ENCODE results near the gene ZBED5.
"Not testable (repeated sequence)": the region's sequence is repeated elsewhere in the genome, so short reads cannot be mapped to it uniquely, and the experiment has no call there.

ZBED5 gene

DNA sequence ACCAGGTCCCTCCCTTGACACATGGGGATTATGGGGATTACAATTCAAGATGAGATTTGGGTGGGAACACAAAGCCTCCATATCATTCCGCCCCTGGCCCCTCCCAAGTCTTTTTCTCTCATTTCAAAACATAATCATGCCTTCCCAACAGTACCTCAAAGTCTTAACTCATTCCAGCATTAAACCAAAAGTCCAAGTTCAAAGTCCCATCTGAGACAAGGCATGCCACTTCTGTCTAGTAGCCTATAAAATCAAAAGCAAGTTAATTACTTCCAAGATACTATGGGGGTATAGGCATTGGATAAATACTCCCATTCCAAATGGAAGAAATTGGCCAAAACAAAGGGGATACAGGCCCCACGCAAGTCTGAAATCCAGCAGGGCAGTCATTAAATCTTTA lies 29.5 kb downstream of the ZBED5 start:
- no peaks in the 10 kb centered on the region for H3K9me3 ChIP-seq (ENCODE audit: low read length)
- no peaks in the 10 kb centered on the region for H3K4me1 ChIP-seq (ENCODE audit: insufficient read depth, low read length)
- H3K9ac ChIP-seq (ENCODE audit: low read length) = no peak overlapping the region
- no peak overlapping the region for H3K27ac ChIP-seq (ENCODE audit: low read depth, low read length)
- no peaks in the 10 kb centered on the region for H3K27me3 ChIP-seq (ENCODE audit: control insufficient read depth in 1 of 2, insufficient read depth in 2 of 2, low read length in 2 of 2)
- no peaks in the 10 kb centered on the region for H3K36me3 ChIP-seq (ENCODE audit: insufficient read depth, low read length)
- no peak overlapping the region for H3K4me3 ChIP-seq (ENCODE audit: low read depth in 1 of 2, low read length in 2 of 2)

DNA sequence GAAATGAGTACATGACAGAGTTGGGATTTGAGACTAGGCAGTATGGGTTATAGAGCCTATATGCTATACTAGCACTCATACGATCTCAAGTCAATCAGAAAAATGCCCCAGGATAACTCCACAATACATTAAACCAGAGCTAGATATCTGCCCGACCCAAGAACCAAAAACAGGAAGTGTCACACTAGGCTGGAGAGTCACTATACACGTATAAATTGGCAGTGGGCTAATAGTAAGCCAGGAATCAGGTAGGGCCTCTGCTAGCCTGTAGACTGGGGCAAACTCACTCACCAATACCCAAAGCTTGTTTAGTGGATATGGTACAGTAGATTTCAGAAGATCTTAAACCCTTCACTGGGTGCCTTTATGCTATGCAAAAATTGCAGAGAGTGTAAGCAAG lies 33.0 kb downstream of the ZBED5 start:
- no peaks in the 10 kb centered on the region for H3K9me3 ChIP-seq (ENCODE audit: low read length)
- H3K27me3 ChIP-seq (ENCODE audit: control insufficient read depth in 1 of 2, insufficient read depth in 2 of 2, low read length in 2 of 2) = no peaks in the 10 kb centered on the region
- H3K27ac ChIP-seq (ENCODE audit: low read depth, low read length) = no peak overlapping the region
- H3K4me1 ChIP-seq (ENCODE audit: insufficient read depth, low read length) = no peaks in the 10 kb centered on the region
- no peak overlapping the region for H3K4me3 ChIP-seq (ENCODE audit: low read depth in 1 of 2, low read length in 2 of 2)
- no peaks in the 10 kb centered on the region for H3K36me3 ChIP-seq (ENCODE audit: insufficient read depth, low read length)
- H3K9ac ChIP-seq (ENCODE audit: low read length) = no peak overlapping the region

DNA sequence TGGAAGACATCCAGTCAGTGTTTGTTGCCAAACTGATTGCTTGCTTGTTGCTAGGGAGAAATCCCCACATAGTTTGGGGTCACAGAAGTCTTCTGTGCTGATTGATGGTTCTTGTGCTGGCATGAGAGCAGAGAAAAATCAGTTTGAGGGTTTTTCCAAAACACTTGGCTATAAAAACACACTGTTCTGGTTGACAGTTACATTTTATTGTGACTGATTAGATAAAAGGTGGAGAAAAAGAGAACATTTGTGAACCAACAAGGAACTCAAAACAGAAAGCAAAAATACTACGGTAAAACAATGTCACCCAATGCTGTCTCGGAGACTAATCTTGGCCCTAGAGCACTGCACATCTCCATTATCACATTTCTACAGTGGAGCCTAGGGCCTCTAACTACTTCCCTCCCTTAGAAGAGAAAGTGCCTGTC lies 34.7 kb downstream of the ZBED5 start:
- Histone ChIP-seq H3K27ac (ENCODE audit: low read depth, low read length) (no peak overlapping the region), H3K9me3 (ENCODE audit: low read length) (no peaks in the 10 kb centered on the region), H3K4me3 (ENCODE audit: low read depth in 1 of 2, low read length in 2 of 2) (no peak overlapping the region), H3K27me3 (ENCODE audit: control insufficient read depth in 1 of 2, insufficient read depth in 2 of 2, low read length in 2 of 2) (no peaks in the 10 kb centered on the region), H3K36me3 (ENCODE audit: insufficient read depth, low read length) (no peaks in the 10 kb centered on the region), H3K4me1 (ENCODE audit: insufficient read depth, low read length) (no peaks in the 10 kb centered on the region), H3K9ac (ENCODE audit: low read length) (no peak overlapping the region)

DNA sequence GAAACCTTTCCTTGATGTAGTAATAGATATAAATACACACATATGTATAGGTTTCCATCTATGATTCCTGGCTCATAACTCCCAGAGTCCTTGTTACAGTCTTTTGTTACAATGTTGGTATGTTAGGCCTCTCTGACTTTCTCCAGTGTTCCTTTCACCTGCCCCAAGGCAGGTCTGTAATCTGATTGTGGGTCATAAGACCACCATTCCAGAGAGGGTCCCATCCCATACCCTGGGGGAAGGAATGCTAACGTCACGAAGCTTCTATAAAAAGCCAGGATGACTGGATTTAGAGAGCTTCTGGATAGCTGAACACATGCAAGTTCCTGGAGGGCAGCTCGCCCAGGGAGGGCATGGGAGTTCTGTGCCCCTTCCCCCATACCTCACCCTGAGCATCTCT lies 35.4 kb downstream of the ZBED5 start:
- not testable (repeated sequence) for H3K9ac ChIP-seq (ENCODE audit: low read length); H3K27ac ChIP-seq (ENCODE audit: low read depth, low read length); H3K4me3 ChIP-seq (ENCODE audit: low read depth in 1 of 2, low read length in 2 of 2)

DNA sequence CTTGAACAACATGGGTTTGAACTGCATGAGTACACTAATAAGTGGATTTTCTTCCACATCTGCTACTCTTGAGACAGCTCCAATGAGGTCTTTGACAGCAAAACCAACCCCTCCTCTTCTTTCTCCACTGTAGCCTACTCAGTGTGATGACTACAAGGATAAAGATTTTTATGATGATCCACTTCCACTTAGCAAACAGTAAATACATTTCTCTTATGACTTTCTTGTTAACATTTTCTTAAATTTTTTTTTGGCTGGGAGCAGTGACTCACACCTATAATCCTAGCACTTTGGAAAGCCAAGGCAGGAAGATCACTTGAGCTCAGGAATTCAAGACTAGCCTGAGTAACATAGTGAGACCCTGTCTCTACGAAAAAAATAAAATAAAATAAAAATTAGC lies 39.3 kb downstream of the ZBED5 start:
- Histone ChIP-seq H3K4me1 (ENCODE audit: insufficient read depth, low read length) (no peaks in the 10 kb centered on the region), H3K9ac (ENCODE audit: low read length) (no peak overlapping the region), H3K9me3 (ENCODE audit: low read length) (no peaks in the 10 kb centered on the region), H3K27me3 (ENCODE audit: control insufficient read depth in 1 of 2, insufficient read depth in 2 of 2, low read length in 2 of 2) (no peaks in the 10 kb centered on the region), H3K36me3 (ENCODE audit: insufficient read depth, low read length) (no peaks in the 10 kb centered on the region), H3K27ac (ENCODE audit: low read depth, low read length) (no peak overlapping the region), H3K4me3 (ENCODE audit: low read depth in 1 of 2, low read length in 2 of 2) (no peak overlapping the region)

More for the DNA sequence above, 35.4 kb downstream of the ZBED5 start:
- not testable (repeated sequence) for H3K4me1 ChIP-seq (ENCODE audit: insufficient read depth, low read length); H3K9me3 ChIP-seq (ENCODE audit: low read length); H3K27me3 ChIP-seq (ENCODE audit: control insufficient read depth in 1 of 2, insufficient read depth in 2 of 2, low read length in 2 of 2); H3K36me3 ChIP-seq (ENCODE audit: insufficient read depth, low read length)

DNA sequence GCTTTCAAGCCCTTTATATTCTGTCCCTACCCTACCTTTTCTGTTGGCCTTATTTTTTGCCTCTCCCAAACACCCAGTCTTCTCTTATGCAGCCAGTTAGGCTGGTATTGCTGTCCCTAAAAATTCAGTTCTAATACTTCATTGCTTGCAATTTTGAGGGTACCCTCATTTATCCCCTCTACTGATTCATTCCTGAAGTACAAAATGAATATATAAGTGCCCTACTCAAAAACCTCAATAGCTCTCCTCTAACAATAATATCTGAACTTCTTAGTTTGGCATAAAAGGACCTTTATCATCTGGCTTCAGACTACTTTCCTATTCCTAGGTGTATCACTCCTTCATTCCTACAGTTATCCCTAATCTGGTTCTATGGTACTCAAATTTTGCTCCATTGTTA lies 43.9 kb downstream of the ZBED5 start:
- Histone ChIP-seq H3K27me3 (ENCODE audit: control insufficient read depth in 1 of 2, insufficient read depth in 2 of 2, low read length in 2 of 2) (no peaks in the 10 kb centered on the region), H3K4me1 (ENCODE audit: insufficient read depth, low read length) (peaks cover 5% of the 10 kb centered on the region), H3K9me3 (ENCODE audit: low read length) (no peaks in the 10 kb centered on the region), H3K36me3 (ENCODE audit: insufficient read depth, low read length) (no peaks in the 10 kb centered on the region), H3K4me3 (ENCODE audit: low read depth in 1 of 2, low read length in 2 of 2) (no peak overlapping the region), H3K27ac (ENCODE audit: low read depth, low read length) (no peak overlapping the region), H3K9ac (ENCODE audit: low read length) (no peak overlapping the region)

DNA sequence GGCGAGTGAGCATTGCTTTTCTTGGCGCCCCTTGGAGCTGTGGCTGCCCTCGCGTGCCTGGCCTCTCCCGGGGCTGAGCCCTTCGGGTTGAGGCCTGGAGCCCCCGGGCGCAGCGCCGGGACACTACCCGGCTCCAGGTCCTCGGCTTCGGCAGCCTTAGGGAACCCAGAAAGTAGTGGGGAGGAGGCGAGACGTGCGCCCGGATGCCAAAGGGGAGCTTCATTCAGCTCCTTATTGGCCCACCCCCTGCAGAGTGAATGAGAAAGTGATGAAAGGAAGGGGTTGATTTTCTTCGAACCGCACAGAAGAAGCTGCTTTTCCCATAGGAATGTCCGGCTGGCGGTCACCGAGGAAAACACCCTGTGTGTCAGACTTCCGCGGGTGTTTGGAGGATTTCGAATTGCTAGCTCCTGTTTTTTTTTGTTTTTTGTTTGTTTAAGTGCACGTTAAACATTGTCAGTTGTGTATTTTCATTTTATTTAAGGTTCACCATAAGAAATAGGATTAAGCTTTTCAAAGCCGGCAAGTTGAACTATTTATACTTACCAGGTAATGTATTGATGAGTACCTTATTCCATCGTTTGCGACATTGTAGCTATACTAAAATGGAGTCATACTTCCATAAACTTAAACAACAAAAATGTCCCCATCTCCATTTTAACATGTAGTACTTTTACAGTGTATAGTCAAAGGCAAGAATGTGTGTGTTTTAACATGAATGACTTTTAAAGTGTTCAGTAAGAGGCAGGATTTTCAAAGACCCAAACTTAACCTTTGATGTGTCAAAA lies 48.3 kb downstream of the ZBED5 start:
- Histone ChIP-seq H3K4me3 (ENCODE audit: low read depth in 1 of 2, low read length in 2 of 2) (peak overlapping the region; percentile 93), H3K9me3 (ENCODE audit: low read length) (no peaks in the 10 kb centered on the region), H3K9ac (ENCODE audit: low read length) (peak overlapping the region; percentile 63), H3K27me3 (ENCODE audit: control insufficient read depth in 1 of 2, insufficient read depth in 2 of 2, low read length in 2 of 2) (no peaks in the 10 kb centered on the region), H3K36me3 (ENCODE audit: insufficient read depth, low read length) (peaks cover 26% of the 10 kb centered on the region), H3K27ac (ENCODE audit: low read depth, low read length) (peak overlapping the region; percentile 100), H3K4me1 (ENCODE audit: insufficient read depth, low read length) (peaks cover 31% of the 10 kb centered on the region)

DNA sequence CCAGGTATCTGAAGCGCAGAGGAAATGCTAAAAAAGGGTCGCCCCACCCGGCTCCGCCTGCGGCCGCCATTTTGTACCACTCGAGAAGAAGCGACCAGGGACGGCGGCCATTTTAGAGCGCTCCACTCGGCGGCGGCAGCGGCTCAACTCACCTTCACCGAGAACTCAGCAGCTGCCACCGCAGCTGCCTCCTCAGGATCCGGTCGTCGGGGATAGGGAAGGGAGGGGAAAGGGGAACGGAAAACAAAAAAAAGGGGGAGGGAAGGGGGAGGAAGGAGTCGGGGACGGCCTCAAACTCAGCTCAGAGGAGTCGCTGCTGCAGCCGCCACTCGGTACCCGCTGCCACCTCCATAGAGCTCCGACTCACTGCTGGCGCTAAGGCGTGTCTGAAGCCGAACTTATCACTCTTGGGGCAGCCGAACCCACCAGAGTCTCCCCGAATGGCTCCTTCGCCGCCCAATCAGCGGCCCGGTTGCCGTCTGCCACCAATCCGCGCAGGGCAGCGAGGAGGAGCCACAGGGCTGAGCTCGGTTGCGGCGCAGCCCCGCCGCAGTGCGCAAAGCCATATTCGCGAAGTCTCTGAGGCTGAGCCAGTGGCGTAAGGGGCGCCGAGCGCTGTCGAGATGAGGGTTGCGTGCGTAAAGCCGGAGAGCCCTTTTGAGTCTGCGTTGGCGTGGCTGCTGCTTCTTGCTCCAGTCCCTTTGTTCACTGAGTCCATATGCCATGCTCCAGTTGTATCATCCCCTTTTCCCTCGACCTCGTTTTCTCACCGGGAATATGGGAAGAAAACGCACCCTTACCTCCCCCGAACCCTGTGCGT lies 49.1 kb downstream of the ZBED5 start, which contains the start of gene EIF4G2:
EIF4G2 (minus strand) TSS at position 374 of the 820 bp plus-strand sequence.
- Histone ChIP-seq H3K9ac (ENCODE audit: low read length) (peak within 1 kb of the TSS; percentile 63), H3K9me3 (ENCODE audit: low read length) (no peaks in the 10 kb centered on the region), H3K27me3 (ENCODE audit: control insufficient read depth in 1 of 2, insufficient read depth in 2 of 2, low read length in 2 of 2) (no peaks in the 10 kb centered on the region), H3K36me3 (ENCODE audit: insufficient read depth, low read length) (peaks cover 34% of the 10 kb centered on the region), H3K4me3 (ENCODE audit: low read depth in 1 of 2, low read length in 2 of 2) (peak within 1 kb of the TSS; percentile 93), H3K4me1 (ENCODE audit: insufficient read depth, low read length) (peaks cover 39% of the 10 kb centered on the region), H3K27ac (ENCODE audit: low read depth, low read length) (peak within 1 kb of the TSS; percentile 100)

DNA sequence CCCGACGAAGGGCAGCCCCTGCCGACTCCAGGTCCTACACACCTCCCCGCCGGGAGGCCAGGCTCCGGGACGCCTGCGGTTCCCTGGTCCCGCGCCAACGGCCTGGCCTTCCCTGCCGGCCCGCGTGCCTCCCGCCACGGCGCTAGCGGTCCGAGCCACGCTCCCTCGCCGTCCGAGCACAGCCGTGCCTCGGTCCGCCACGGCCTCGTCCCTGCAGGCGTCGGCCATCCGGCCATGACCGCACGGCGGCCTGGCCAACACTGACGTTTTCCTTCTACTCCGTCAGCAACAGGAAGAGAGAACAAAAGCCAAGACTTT lies 49.7 kb downstream of the ZBED5 start:
- peak overlapping the region; percentile 86 to 93 for H3K4me3 ChIP-seq (ENCODE audit: low read depth in 1 of 2, low read length in 2 of 2)
- H3K27ac ChIP-seq (ENCODE audit: low read depth, low read length) = peak overlapping the region; percentile 100
- H3K4me1 ChIP-seq (ENCODE audit: insufficient read depth, low read length) = peaks cover 45% of the 10 kb centered on the region
- H3K9me3 ChIP-seq (ENCODE audit: low read length) = no peaks in the 10 kb centered on the region
- no peaks in the 10 kb centered on the region for H3K27me3 ChIP-seq (ENCODE audit: control insufficient read depth in 1 of 2, insufficient read depth in 2 of 2, low read length in 2 of 2)
- H3K9ac ChIP-seq (ENCODE audit: low read length) = peak overlapping the region; percentile 63
- peaks cover 39% of the 10 kb centered on the region for H3K36me3 ChIP-seq (ENCODE audit: insufficient read depth, low read length)

DNA sequence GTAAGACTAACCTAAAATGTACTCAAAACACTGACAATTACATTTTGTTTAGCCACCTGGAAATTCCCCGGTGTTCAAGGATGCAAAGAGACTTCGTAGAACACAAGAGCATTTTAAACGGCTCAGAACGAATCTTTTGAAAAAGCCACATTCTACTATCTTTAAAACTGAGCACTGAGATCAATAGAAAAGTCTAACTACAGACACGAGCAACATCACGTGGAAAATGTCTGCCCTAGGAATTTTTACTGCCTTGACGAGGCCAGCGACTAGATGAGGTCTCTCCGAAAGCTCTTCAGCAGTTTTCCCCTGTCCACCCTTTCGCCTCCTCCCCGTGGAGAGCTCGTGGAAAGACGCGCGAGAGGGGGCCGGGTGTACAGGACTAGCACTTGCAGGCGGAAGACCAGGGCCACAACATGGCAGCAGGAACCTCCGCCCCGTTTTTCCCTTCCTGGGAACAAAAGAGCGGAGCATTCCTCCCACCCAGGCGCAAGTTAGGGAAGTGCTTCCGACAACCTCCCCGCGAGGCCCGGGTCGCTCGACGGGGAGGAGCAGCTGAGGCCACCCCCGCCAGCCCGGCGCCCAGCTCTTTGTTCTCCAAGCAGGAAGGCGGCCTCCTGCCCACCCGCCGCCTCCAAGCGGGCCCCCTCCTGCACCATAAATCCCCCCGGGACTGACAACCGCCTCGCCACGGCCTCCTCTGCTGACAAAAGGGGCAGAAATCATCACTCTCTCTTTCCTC lies 50.2 kb downstream of the ZBED5 start:
- no peaks in the 10 kb centered on the region for H3K27me3 ChIP-seq (ENCODE audit: control insufficient read depth in 1 of 2, insufficient read depth in 2 of 2, low read length in 2 of 2)
- peak overlapping the region; percentile 86 to 93 for H3K4me3 ChIP-seq (ENCODE audit: low read depth in 1 of 2, low read length in 2 of 2)
- H3K9ac ChIP-seq (ENCODE audit: low read length) = peak overlapping the region; percentile 63
- H3K36me3 ChIP-seq (ENCODE audit: insufficient read depth, low read length) = peaks cover 45% of the 10 kb centered on the region
- no peaks in the 10 kb centered on the region for H3K9me3 ChIP-seq (ENCODE audit: low read length)
- peak overlapping the region; percentile 100 for H3K27ac ChIP-seq (ENCODE audit: low read depth, low read length)
- H3K4me1 ChIP-seq (ENCODE audit: insufficient read depth, low read length) = peaks cover 48% of the 10 kb centered on the region

DNA sequence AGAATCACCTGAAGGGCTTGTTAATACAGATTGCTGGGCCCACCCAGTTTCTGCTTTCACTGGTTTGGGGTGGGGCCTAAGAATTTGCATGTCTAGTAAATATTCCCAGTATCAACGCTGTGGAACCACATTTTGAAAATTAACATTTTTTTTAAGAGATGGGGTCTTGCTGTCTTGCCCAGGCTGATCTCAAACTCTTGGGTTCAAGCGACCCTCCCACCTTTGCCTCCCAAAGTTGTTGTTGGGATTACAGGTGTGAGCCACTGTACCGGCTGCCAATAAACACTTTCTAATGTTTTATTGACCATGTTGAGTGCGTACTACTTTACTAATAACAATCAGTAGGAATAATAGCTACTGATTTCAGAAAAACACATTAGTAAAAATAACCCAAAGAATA lies 51.6 kb downstream of the ZBED5 start:
- no peak overlapping the region for H3K27ac ChIP-seq (ENCODE audit: low read depth, low read length)
- H3K27me3 ChIP-seq (ENCODE audit: control insufficient read depth in 1 of 2, insufficient read depth in 2 of 2, low read length in 2 of 2) = no peaks in the 10 kb centered on the region
- no peaks in the 10 kb centered on the region for H3K9me3 ChIP-seq (ENCODE audit: low read length)
- peaks cover 59% of the 10 kb centered on the region for H3K36me3 ChIP-seq (ENCODE audit: insufficient read depth, low read length)
- peak overlapping the region in 1 of 2 donors; percentile 93 for H3K4me3 ChIP-seq (ENCODE audit: low read depth in 1 of 2, low read length in 2 of 2)
- peak overlapping the region; percentile 23 for H3K9ac ChIP-seq (ENCODE audit: low read length)
- peaks cover 56% of the 10 kb centered on the region for H3K4me1 ChIP-seq (ENCODE audit: insufficient read depth, low read length)
